NCI-H2196 (cell line): Measurements from ENCODE around the gene GPR143.

Experiments used
- DNase-seq: peaks from one replicate; lab custom pipeline; 2025; ENCODE audit not compliant: unreplicated experiment; lab: John Stamatoyannopoulos, UW

GPR143 gene

GRCh38 chrX:9708923-9709553 is 56.6 kb downstream of the GPR143 start:
- peak; percentile 69 for DNase-seq

- DNase-seq = no peak
Measured at GRCh38 chrX:9708086-9708485, 57.6 kb downstream of the GPR143 start.

- DNase-seq = no peak
Measured at GRCh38 chrX:9707306-9708033, 58.2 kb downstream of the GPR143 start.

GRCh38 chrX:9706421-9706820 is 59.2 kb downstream of the GPR143 start:
- DNase-seq = no peak

- DNase-seq = no peak
Measured at GRCh38 chrX:9704876-9705465, 60.7 kb downstream of the GPR143 start.

- DNase-seq = no peak
Measured at GRCh38 chrX:9703406-9703805, 62.2 kb downstream of the GPR143 start.

- DNase-seq = no peak
Measured at GRCh38 chrX:9701790-9702189, 63.9 kb downstream of the GPR143 start.

GRCh38 chrX:9700555-9700954 is 65.1 kb downstream of the GPR143 start:
- no peak for DNase-seq

- DNase-seq = no peak
Measured at GRCh38 chrX:9698576-9698975, 67.1 kb downstream of the GPR143 start.

GRCh38 chrX:9693307-9694001 is 72.2 kb downstream of the GPR143 start:
- no peak for DNase-seq

- no peak for DNase-seq
Measured at GRCh38 chrX:9690046-9690445, 75.6 kb downstream of the GPR143 start.

GRCh38 chrX:9688833-9689232 is 76.8 kb downstream of the GPR143 start:
- DNase-seq = no peak

- no peak for DNase-seq
Measured at GRCh38 chrX:9687899-9688298, 77.7 kb downstream of the GPR143 start.

GRCh38 chrX:9683350-9683749 is 82.3 kb downstream of the GPR143 start:
- DNase-seq = no peak

GRCh38 chrX:9682861-9683260 is 82.8 kb downstream of the GPR143 start:
- DNase-seq = no peak

GRCh38 chrX:9682456-9682855 is 83.2 kb downstream of the GPR143 start:
- no peak for DNase-seq

- DNase-seq = no peak
Measured at GRCh38 chrX:9681422-9681821, 84.2 kb downstream of the GPR143 start.

GRCh38 chrX:9681011-9681410 is 84.6 kb downstream of the GPR143 start:
- DNase-seq = no peak

GRCh38 chrX:9678215-9678965 is 87.3 kb downstream of the GPR143 start:
- DNase-seq = no peak

- no peak for DNase-seq
Measured at GRCh38 chrX:9677098-9677739, 88.4 kb downstream of the GPR143 start.

GRCh38 chrX:9676738-9677097 is 88.9 kb downstream of the GPR143 start:
- DNase-seq = no peak
